GM23338 (cell line): ENCODE data around the gene HEMK1.

Experiments
- CREB1 ChIP-seq: fragments of 250-450 bp; sonication (Bioruptor Pico); IDR thresholded peaks from 2 replicates; pipeline ENCODE4 v1.5.0; 2020; ENCODE audit warnings: low read depth, mild to moderate bottlenecking, moderate library complexity
- EZH2phosphoT487 ChIP-seq: fragments of 200-600 bp; sonication (generic); IDR thresholded peaks from one replicate; pipeline ENCODE4 v1.8.1; 2018; ENCODE audit warnings: antibody characterized with exemption; ENCODE audit not compliant: unreplicated experiment
- TF ChIP-seq, protein P1 (sequence below), 2 experiments: fragments of 200-600 bp in 1 of 2; sonication (generic) in 1 of 2; conservative IDR thresholded peaks; 2 replicates each; pipeline versions ENCODE4 v1.5.1 to v1.6.1; 2016 to 2017; ENCODE audit warnings: antibody characterized with exemption in 2 of 2, low read depth in 2 of 2, mild to moderate bottlenecking in 2 of 2, moderate library complexity in 1 of 2

DNA sequence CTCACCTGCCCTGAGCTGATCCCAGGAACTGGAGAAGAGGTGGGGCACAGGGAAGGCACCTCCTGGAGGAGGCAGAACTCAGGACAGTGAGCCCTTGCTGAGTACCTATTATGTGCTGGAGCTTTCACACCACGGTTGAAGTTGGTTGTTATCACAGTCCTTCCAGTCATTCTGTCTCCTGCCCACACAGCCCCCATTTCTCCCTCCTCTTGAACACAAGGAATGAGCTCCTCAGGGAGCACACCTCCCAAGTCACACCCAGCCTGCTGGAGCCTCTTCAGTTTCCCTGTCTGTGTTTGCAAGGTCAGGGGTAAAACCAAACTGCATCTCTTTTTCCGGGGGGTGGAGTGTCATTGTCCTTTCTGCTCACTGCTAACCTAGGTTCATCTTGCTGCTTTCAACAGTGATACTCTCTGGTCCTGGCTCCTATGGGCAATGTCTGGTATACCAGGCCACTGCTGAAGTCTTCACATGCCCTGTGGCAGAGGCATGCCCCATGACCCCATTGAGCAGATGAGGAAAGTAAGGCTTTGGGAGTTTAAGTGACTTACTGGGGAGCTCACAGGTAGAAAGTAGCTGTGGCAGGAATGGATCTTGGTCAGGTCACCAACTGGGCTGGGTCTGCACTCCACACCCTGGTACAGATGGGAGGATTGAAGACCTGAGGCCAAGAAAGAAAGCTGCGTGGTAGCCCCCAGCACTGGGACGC lies 31.7 kb upstream of the HEMK1 start:
- no peak for TF ChIP-seq EZH2phosphoT487
- TF ChIP-seq, protein P1, sequence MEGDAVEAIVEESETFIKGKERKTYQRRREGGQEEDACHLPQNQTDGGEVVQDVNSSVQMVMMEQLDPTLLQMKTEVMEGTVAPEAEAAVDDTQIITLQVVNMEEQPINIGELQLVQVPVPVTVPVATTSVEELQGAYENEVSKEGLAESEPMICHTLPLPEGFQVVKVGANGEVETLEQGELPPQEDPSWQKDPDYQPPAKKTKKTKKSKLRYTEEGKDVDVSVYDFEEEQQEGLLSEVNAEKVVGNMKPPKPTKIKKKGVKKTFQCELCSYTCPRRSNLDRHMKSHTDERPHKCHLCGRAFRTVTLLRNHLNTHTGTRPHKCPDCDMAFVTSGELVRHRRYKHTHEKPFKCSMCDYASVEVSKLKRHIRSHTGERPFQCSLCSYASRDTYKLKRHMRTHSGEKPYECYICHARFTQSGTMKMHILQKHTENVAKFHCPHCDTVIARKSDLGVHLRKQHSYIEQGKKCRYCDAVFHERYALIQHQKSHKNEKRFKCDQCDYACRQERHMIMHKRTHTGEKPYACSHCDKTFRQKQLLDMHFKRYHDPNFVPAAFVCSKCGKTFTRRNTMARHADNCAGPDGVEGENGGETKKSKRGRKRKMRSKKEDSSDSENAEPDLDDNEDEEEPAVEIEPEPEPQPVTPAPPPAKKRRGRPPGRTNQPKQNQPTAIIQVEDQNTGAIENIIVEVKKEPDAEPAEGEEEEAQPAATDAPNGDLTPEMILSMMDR (conservative IDR thresholded peaks at IDR 0.05; ENCODE audit: low read depth in 2 of 2): no peak
- no peak for TF ChIP-seq CREB1 (CRISPR knock-in tag)
